Measurements from ENCODE around the gene NUDT11.
A peak's percentile ranks its signal among the peaks of the same experiment; 100 is the strongest.

Gene NUDT11

DNA sequence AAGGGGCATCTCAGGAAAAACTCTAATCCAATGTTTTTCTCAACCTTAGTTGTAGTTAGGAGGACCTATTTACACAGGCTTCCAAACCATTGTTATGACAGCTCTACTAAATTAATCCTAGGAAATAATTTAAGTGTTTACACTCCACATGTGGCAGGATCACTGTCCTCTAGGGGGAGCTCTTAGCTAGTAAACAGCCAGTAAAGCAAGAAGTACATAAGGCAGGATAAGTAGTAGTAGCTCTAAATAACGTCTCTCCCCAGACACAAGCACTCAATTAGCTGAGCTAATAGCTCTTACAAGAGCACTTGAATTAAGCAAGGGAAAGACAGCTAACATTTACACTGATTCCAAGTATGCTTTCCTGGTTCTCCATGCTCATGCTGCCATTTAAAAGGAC lies 37.3 kb downstream of the NUDT11 start:
- TF ChIP-seq NFIC (IDR thresholded peaks at IDR 0.05), result no peak
- TF ChIP-seq RAD21 (IDR thresholded peaks at IDR 0.05; ENCODE audit: low read depth), result no peak
- no peak for TF ChIP-seq TEAD4 (IDR thresholded peaks at IDR 0.05)
- no peak for TF ChIP-seq EGR1 (IDR thresholded peaks at IDR 0.05)

DNA sequence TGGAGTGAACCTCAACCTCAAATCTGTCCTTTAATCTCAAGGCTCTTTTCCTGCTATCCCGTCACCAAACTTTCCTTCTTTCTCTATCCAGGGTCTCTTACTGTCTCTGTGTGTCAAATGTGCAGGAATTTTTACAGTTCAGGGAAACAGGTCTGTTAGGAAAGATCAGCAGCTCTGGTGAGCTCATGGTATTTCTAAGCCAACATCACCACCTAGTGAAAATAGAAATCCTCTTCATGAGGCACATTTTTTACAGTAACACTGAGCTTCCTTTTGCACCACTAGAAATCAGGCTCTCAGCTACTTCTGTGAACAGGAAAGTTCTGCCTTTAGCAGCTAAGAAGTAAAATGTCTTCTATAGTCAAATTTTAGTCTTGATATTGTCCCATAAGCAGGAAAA lies 39.6 kb downstream of the NUDT11 start:
- TF ChIP-seq RAD21 (IDR thresholded peaks at IDR 0.05; ENCODE audit: low read depth) (0 out of 2 replicates have a peak, but pooled peaks have one; percentile 7), TAF1 (IDR thresholded peaks at IDR 0.05; ENCODE audit: low read depth) (no peak)

DNA sequence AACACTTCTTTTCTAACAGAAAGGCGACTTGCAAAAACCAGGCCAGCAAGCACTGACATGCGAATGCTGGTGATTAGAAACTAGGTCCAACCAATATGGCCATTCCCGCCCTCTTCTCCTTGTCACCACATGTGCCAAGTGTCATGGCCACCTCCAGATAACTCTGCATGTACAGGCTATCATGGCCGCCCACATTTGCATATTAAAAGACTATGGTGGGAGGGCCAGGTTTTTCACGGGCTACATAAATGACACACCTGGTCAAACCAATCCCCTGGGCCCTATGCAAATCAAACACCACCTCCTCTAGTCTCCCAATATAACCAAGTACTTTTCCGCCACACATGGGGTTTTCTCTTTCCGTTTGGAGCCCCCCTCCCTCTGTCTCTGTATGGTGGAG lies 40.1 kb downstream of the NUDT11 start:
- no peak for TF ChIP-seq EP300 (IDR thresholded peaks at IDR 0.05; ENCODE audit: borderline replicate concordance)
- TF ChIP-seq, protein P1, sequence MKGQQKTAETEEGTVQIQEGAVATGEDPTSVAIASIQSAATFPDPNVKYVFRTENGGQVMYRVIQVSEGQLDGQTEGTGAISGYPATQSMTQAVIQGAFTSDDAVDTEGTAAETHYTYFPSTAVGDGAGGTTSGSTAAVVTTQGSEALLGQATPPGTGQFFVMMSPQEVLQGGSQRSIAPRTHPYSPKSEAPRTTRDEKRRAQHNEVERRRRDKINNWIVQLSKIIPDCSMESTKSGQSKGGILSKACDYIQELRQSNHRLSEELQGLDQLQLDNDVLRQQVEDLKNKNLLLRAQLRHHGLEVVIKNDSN (IDR thresholded peaks at IDR 0.05), result no peak

- TF ChIP-seq YY1 (IDR thresholded peaks at IDR 0.05; ENCODE audit: low read depth) (no peak), TEAD4 (IDR thresholded peaks at IDR 0.05) (no peak), FOXM1 (IDR thresholded peaks at IDR 0.05; ENCODE audit: borderline replicate concordance, low read depth) (no peak), TAF1 (IDR thresholded peaks at IDR 0.05; ENCODE audit: low read depth) (no peak), ZBTB7A (IDR thresholded peaks at IDR 0.05; ENCODE audit: low read depth) (no peak)
Measured at GRCh38 chrX:51440365-51440764, 56.0 kb downstream of the NUDT11 start.
